Vein endothelial cell (primary cell): ENCODE measurements around the gene GATAD1. TPM values are rescaled to one million over a fixed set of nuclear protein-coding genes. Genes with fewer than 3 reads are reported as not detected.

Source experiments
- total RNA-seq: library from RNA; depleted of rRNA; stranded (reverse); fragments of >200 nt; gene quantifications from 2 replicates; pipeline ENCODE4 v1.2.3, GENCODE V29; 2012

Gene GATAD1
- 21.6 and 24.8 TPM in 2 replicates for total RNA-seq

DNA sequence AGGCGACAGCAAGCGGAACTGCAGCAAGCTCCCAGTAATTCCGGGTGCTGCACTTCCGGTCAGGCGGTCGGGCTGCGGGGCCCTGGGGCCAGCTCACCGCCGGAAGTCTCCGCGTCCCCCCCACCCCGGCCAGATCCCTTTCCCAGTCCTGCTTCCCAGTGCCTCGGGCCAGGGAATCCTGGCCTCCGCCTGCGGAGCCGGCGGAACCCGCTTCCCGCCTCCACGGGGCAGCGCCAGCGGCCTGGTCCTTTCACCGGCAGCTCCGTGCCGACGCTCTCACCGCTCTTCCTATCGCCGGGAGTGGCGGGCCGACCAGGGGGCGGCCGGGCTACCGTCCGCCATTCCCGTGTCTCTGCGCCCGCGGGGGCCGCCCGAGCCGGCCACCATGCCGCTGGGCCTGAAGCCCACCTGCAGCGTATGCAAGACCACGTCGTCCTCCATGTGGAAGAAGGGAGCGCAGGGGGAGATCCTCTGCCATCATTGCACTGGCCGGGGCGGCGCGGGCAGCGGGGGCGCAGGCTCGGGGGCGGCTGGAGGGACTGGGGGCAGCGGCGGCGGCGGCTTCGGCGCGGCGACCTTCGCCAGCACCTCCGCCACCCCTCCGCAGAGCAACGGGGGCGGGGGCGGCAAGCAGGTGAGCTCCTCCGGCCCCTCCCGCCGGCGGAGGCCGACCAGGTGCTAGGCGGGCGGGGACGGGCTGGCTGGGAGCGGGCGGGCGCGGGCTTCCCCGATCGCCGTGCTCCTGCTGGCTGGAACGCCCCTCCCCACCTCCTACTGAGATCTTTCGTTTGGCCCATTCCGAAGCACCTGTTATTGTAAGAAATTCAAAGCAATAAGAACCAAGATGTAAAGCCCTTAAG lies at the start of gene GATAD1:
GATAD1 (plus strand) TSS at position 138 of the 860 bp plus-strand sequence; CDS start at position 386, 248 bp downstream.

GRCh38 chr7:92477681-92478080 lies 30.4 kb downstream of the GATAD1 start, which contains the start of gene ERVW-1:
TSS of gene ERVW-1 (minus strand) at chr7:92477946. CDS start at chr7:92470381, 7,565 bp downstream.

Other genes starting within 250 kb of the GATAD1 start
- 33.3 and 41.2 TPM in 2 replicates for gene KRIT1, start 201.6 kb upstream of the GATAD1 start, total RNA-seq
- gene ANKIB1, start 201.5 kb upstream of the GATAD1 start, total RNA-seq = 35.9 and 49.3 TPM in 2 replicates
- gene ERVW-1, start 30.5 kb downstream of the GATAD1 start, total RNA-seq = not detected in 2 replicates
- 10.6 and 12.1 TPM in 2 replicates for gene PEX1, start 81.0 kb downstream of the GATAD1 start, total RNA-seq
- gene RBM48, start 81.3 kb downstream of the GATAD1 start, total RNA-seq = 7.2 and 8.5 TPM in 2 replicates
- 15.7 and 23.0 TPM in 2 replicates for gene FAM133B, start 142.9 kb downstream of the GATAD1 start, total RNA-seq